RWPE2 (cell line): ENCODE results near the gene ZNF878.

Source experiments
- ATAC-seq: fragments of 200-7000 bp; cut with Tn5 transposase; 3 replicates; pipeline ENCODE4 v1.9.1; 2021; ENCODE audit warnings: low read depth
- DNase-seq: peaks from one replicate; pipeline ENCODE4 v3.0.0-alpha.2; 2020; ENCODE audit warnings: low spot score
- H3K27ac ChIP-seq: fragments of 450-650 bp; 2 replicates; pipeline ENCODE4 v1.5.1; 2017; ENCODE audit warnings: mild to moderate bottlenecking; ENCODE audit not compliant: poor library complexity, severe bottlenecking
- H3K27me3 ChIP-seq: fragments of 250-450 bp; sonication (Bioruptor Pico); 2 replicates; pipeline ENCODE4 v1.5.1; 2021; ENCODE audit warnings: mild to moderate bottlenecking, moderate library complexity; ENCODE audit not compliant: insufficient read depth, poor library complexity, severe bottlenecking
- H3K36me3 ChIP-seq: fragments of 250-450 bp; sonication (Bioruptor Pico); 2 replicates; pipeline ENCODE4 v1.5.1; 2020; ENCODE audit warnings: low read depth, mild to moderate bottlenecking, moderate library complexity
- H3K4me1 ChIP-seq: fragments of 250-450 bp; sonication (Bioruptor Pico); 2 replicates; pipeline ENCODE4 v1.5.1; 2021; ENCODE audit warnings: mild to moderate bottlenecking, moderate library complexity; ENCODE audit not compliant: insufficient read depth, poor library complexity, severe bottlenecking
- H3K4me3 ChIP-seq: fragments of 250-450 bp; sonication (Bioruptor Pico); 2 replicates; pipeline ENCODE4 v1.5.1; 2021; ENCODE audit warnings: mild to moderate bottlenecking, moderate library complexity; ENCODE audit not compliant: severe bottlenecking
- H3K9me3 ChIP-seq: fragments of 250-450 bp; sonication (Bioruptor Pico); 2 replicates; pipeline ENCODE4 v1.5.1; 2021; ENCODE audit warnings: mild to moderate bottlenecking, moderate library complexity; ENCODE audit not compliant: severe bottlenecking
- CTCF ChIP-seq: fragments of 450-650 bp; IDR thresholded peaks from one replicate; pipeline ENCODE4 v1.5.1; 2017; ENCODE audit warnings: mild to moderate bottlenecking, moderate library complexity; ENCODE audit not compliant: poor library complexity, severe bottlenecking

The ZNF878 gene

GRCh38 chr19:12034198-12034597 lies 18.6 kb downstream of the ZNF878 start:
- DNase-seq, result no peak
- Histone ChIP-seq H3K27me3 (no peaks in the 10 kb centered on the region), H3K9me3 (no peaks in the 10 kb centered on the region), H3K4me3 (peak overlapping the region; percentile 85), H3K4me1 (no peaks in the 10 kb centered on the region), H3K27ac (no peak overlapping the region), H3K36me3 (no peaks in the 10 kb centered on the region)
- ATAC-seq, result no peak
- no peak for TF ChIP-seq CTCF

- DNase-seq, result no peak
- no peaks in the 10 kb centered on the region for H3K27me3 ChIP-seq
- peaks cover 30% of the 10 kb centered on the region for H3K9me3 ChIP-seq
- H3K4me3 ChIP-seq, result no peak overlapping the region
- H3K36me3 ChIP-seq, result peaks cover 45% of the 10 kb centered on the region
- H3K4me1 ChIP-seq, result no peaks in the 10 kb centered on the region
- H3K27ac ChIP-seq, result no peak overlapping the region
- no peak for ATAC-seq
- no peak for TF ChIP-seq CTCF
Measured at GRCh38 chr19:12015753-12016116, 37.0 kb downstream of the ZNF878 start.

GRCh38 chr19:12015015-12015752 lies 37.6 kb downstream of the ZNF878 start:
- peaks cover 45% of the 10 kb centered on the region for H3K36me3 ChIP-seq

GRCh38 chr19:12000152-12000981 lies 52.4 kb downstream of the ZNF878 start:
- ATAC-seq (no peak), DNase-seq (no peak)
- Histone ChIP-seq H3K27ac (no peak overlapping the region), H3K4me1 (no peaks in the 10 kb centered on the region), H3K36me3 (peaks cover 11% of the 10 kb centered on the region), H3K9me3 (peaks cover 2% of the 10 kb centered on the region), H3K27me3 (no peaks in the 10 kb centered on the region), H3K4me3 (no peak overlapping the region)
- TF ChIP-seq CTCF, result no peak

More at GRCh38 chr19:12015015-12015752, 37.6 kb downstream of the ZNF878 start:
- ATAC-seq (no peak), DNase-seq (no peak)
- Histone ChIP-seq H3K4me1 (no peaks in the 10 kb centered on the region), H3K4me3 (no peak overlapping the region), H3K27me3 (no peaks in the 10 kb centered on the region), H3K9me3 (peaks cover 28% of the 10 kb centered on the region), H3K27ac (no peak overlapping the region)
- TF ChIP-seq CTCF, result no peak
